HG03565 (cell line): Measurements from ENCODE around the gene TBC1D9.

Source experiments
- ATAC-seq: cut with Tn5 transposase; IDR thresholded peaks from one replicate; pipeline ENCODE4 v1.9.1; 2021; ENCODE audit warnings: mild to moderate bottlenecking, moderate library complexity; ENCODE audit not compliant: unreplicated experiment

Gene TBC1D9

GRCh38 chr4:140726776-140727500 is 29.2 kb downstream of the TBC1D9 start:
- ATAC-seq = no peak

- no peak for ATAC-seq
Measured at GRCh38 chr4:140725556-140725955, 30.6 kb downstream of the TBC1D9 start.

DNA sequence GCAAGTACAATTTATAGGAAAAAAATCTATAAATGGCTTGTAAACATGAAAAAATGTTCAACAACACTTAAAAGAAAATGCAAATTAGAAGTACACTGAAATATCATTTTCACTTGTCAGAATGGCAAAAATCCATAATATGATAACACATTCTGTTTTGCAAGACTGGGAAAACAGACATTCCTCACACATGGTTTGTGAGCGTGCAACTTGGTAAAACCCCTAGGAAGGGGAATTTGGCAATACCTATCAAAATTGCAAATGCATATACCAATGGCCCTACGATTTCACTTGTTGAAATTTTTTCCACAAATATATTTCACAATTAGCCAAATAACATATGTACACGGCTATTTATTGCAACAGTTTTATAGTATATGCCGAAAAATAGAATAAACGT is 31.4 kb downstream of the TBC1D9 start:
- ATAC-seq = no peak

- peak; percentile 31 for ATAC-seq
Measured at GRCh38 chr4:140720387-140721304, 35.5 kb downstream of the TBC1D9 start.

DNA sequence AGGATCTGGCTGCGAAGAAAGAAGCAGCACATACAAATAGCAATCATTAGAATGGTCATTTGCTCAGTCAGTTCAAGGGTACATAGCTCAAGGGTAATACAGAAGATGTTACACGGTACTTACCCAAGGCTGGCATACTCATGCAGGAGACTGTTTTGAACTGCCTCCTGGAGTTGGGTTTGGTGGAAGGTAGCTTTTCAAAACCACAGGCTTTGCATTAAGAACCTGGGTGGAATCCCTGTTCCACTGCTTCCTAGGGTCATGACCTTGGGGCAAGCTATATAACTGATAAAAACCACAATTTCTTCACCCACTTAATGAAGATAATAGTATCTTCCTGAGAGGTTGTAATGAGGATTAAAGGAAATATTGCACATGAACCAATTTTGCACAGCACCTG is 36.5 kb downstream of the TBC1D9 start:
- ATAC-seq = peak; percentile 44

- no peak for ATAC-seq
Measured at GRCh38 chr4:140719022-140719421, 37.2 kb downstream of the TBC1D9 start.

DNA sequence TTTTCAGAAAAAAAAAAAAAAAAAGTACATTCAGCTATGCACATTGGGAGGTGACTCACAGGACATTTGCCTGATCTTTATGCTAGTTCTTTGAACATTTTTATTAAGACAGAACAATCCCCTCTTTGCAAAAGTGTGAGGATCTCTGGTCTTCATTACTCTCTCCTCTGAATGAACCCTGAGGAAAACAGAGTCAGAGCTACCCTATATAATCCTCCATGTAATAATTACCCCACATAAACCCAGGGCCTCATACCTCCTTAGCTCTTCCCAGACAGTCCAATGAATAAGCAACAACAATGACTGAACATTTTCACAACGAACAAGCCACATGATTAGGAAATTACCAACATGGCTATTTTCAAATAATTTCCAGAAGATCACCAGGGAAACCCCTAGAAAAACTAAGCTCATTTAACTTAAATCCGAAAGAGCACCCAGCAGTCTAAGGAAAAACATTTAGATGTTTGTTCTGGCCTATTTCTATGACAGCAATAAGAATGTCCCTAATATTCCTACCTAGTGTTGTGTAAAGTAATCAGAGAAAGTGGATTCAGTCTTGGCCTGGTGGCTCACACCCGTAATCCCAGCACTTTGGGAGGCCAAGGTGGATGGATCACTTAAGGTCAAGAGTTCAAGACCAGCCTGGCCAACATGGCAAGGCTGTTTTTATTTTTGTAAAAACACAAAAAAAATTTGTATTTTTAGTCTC is 37.8 kb downstream of the TBC1D9 start:
- ATAC-seq = no peak

GRCh38 chr4:140717313-140717712 is 38.9 kb downstream of the TBC1D9 start:
- no peak for ATAC-seq

- no peak for ATAC-seq
Measured at GRCh38 chr4:140715119-140715518, 41.1 kb downstream of the TBC1D9 start.

DNA sequence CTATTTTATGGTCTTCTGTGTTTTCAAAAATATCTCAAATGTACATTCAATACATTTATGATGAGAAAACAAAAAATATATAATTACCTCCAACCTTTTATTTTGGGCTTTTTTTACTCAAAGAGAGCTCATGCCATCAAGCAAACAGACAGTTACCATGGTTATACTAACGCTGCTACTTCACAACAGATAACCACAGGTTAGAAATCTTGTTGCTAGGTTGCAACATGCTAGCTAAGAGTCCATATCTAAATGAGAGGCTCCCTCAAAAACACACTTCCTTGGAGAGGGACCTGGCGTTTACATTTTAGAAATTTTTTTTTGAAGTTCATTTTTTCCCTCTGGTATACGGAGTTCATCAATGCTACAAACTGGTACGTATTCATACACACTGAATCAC is 44.3 kb downstream of the TBC1D9 start:
- ATAC-seq = no peak

GRCh38 chr4:140710908-140711622 is 45.1 kb downstream of the TBC1D9 start:
- ATAC-seq = no peak

- no peak for ATAC-seq
Measured at GRCh38 chr4:140707325-140707724, 48.9 kb downstream of the TBC1D9 start.

DNA sequence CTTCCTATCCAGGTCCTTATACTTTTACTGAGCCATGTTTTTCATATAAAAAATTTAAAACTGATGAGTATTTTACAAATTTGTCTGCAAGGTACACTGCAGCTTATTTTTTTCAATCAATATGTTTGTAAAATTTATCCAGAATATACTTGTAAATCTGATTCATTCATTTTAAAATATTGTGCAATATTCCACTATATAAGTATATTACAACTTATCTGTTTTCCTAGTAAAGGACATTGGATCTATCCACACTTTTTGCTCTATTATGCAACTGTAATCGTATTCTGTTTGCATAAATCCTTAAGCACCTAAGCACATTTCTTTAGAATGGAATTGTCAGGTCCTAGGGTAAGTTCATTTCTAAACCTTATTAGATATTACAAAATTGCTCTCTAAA is 49.5 kb downstream of the TBC1D9 start:
- ATAC-seq = no peak

DNA sequence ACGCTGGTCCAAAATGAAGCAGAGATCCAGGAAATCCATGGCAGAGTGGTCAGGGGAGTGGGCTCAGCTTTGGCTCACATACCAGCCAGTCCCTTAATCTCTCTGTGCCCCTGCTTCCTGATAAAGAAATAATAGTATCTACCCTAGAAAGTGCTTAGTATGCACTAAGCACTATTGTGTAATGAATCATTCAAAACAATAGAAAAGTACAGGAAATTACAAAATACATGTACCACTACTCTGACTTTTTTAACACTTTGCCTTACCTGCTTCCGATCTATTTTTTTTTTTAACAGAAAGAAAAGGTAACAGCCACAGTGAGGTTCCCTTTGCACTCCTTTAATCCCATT is 49.9 kb downstream of the TBC1D9 start:
- no peak for ATAC-seq

GRCh38 chr4:140705625-140706275 is 50.4 kb downstream of the TBC1D9 start:
- no peak for ATAC-seq

DNA sequence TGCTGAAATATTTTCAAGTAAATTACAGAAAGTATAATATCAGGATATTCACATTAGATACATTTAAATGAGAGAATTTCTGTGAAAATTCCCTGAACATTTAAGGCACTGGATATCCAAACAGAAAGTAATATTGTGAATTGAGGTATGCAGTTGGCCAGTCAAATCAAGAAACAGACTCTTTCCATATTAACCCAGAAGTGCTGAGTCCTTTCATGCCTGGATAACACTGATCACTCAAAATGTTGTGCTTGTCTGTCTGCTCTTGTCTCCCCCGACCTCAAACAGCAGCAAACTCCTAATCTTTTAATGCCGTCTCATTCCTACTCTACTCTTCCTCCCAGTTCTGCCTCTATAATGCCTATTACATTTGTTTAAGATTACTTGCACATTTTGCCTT is 51.2 kb downstream of the TBC1D9 start:
- peak; percentile 62 for ATAC-seq

- ATAC-seq = peak; percentile 9
Measured at GRCh38 chr4:140704392-140704960, 51.7 kb downstream of the TBC1D9 start.

DNA sequence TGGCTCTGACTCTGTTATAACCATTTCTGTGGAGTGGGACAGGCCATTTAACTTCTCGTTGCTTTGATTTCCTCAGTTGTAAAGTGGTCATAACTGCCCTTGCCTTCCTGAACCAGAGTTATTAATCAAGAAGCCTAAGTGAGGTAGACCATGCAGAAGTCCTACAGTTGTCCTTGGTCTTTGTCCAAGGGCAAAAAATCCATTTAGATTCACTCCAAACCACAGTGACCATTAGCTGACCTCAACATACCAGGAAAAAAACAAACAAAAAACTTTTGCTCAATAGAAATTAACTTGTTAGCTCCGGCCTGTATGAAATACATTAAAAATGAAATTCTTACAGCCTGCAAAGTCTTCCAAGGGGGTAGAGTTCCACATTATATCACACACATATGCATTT is 52.7 kb downstream of the TBC1D9 start:
- no peak for ATAC-seq

DNA sequence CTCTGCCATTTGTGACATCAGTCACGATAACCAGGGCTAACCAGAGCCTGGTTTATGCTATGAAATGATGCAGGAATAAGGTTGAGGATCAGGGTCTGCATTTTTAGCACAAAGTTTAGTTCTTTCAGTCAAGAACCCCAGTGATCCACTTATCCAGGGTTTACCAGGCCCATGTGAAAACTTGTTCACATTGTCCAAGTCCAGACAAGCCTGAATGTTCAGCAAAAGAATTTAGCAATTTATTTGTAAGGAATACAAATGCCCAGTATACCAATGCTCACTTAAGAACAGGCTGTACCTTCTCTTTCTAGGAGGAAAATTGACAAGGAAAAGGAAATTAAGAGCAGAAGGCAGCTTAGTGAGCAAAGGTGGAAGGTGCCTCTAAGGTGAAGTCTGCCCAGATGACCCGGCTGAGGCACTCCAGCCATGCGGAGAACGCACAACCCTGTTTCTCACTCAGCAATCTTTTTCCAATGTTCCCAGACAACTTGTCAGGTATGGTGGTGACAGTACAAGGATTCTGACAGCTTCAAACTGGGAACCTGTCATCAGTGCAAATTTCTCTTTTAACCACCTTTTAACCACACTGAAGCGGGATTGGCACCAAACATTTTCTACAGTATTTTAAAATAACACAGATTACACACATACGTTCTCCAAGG is 54.0 kb downstream of the TBC1D9 start:
- no peak for ATAC-seq

DNA sequence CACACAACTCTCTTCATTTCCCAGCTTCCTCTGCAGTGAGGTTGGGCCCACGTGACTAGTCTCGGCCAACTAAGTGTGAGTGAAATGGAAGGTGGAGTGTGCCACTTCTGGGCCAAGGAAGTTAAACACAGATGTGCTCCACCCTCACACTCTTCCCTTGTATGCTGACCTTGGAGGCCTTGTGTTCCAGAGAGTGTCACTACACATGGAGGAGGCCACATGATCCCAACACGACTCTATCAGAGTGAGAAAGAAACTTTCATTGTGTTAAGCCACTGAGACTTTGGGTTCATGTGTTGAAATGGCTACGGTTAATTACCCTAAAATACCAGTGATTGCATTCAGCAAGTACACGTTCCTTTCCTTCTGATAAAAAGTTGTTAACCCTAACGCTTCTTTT is 55.1 kb downstream of the TBC1D9 start:
- ATAC-seq = no peak
